Measurements from ENCODE around the gene LRCH2.

LRCH2 gene

GRCh38 chrX:115065304-115065703 lies 168.6 kb downstream of the LRCH2 start:
- DNase-seq (ENCODE audit: low read depth) = no peak

Data from fibroblast of gingiva (primary cell).